ENCODE data around the gene TLCD4. TPM values are rescaled to one million over a fixed set of nuclear protein-coding genes. Genes with fewer than 3 reads are reported as not detected.

Gene TLCD4
- total RNA-seq, 1 experiment from 2014 or later = 1.8 TPM

- H3K4ac ChIP-seq (ENCODE audit: low read depth, low read length) = no peak overlapping the region
- no peak overlapping the region for H3K4me2 ChIP-seq (ENCODE audit: insufficient read depth, insufficient read length, low read length)
- no peak overlapping the region for H3K27ac ChIP-seq (ENCODE audit: insufficient read length, low read depth, low read length)
- Mint-ChIP-seq H3K36me3 (ENCODE audit: insufficient read depth in 1 of 3, low read depth in 3 of 3) (no peaks in the 10 kb centered on the region), H3K27me3 (ENCODE audit: low read depth) (no peaks in the 10 kb centered on the region), H3K27ac (no peak overlapping the region), H3K4me1 (no peaks in the 10 kb centered on the region), H3K9me3 (no peaks in the 10 kb centered on the region), H3K4me3 (no peak overlapping the region)
- no peaks in the 10 kb centered on the region for H3K79me1 ChIP-seq (ENCODE audit: insufficient read depth, low read depth, low read length, poor library complexity, severe bottlenecking)
- no CpG with 5 or more reads among the region's 4 CpGs for WGBS (ENCODE audit: extremely low coverage, insufficient read length, low lambda C conversion rate)
- H3K56ac ChIP-seq (ENCODE audit: insufficient read length, low read depth, low read length) = no peak overlapping the region
- no peak overlapping the region for H2BK12ac ChIP-seq (ENCODE audit: insufficient read length, low read depth, low read length)
- no peak overlapping the region for H2BK20ac ChIP-seq (ENCODE audit: low read depth, low read length, poor library complexity, severe bottlenecking)
- H3K9me3 ChIP-seq (ENCODE audit: control insufficient read depth, low read depth, low read length) = no peaks in the 10 kb centered on the region
- no peak for TF ChIP-seq CTCF (conservative IDR thresholded peaks at IDR 0.05)
- no peak for DNase-seq
- H2AK5ac ChIP-seq (ENCODE audit: insufficient read length, low read length) = no peak overlapping the region
- no peak overlapping the region for H3K14ac ChIP-seq (ENCODE audit: insufficient read depth, low read length)
- no peak overlapping the region for H2BK5ac ChIP-seq (ENCODE audit: insufficient read length, low read length)
- H4K8ac ChIP-seq (replicated peaks; ENCODE audit: insufficient read length, low read depth, low read length) = no peak overlapping the region
- no peak overlapping the region for H4K91ac ChIP-seq (ENCODE audit: insufficient read length, low read depth, low read length)
- no peaks in the 10 kb centered on the region for H3K4me1 ChIP-seq (ENCODE audit: insufficient read depth, low read length)
- H3K27me3 ChIP-seq (ENCODE audit: insufficient read depth, low read length) = no peaks in the 10 kb centered on the region
- H3K9ac ChIP-seq (ENCODE audit: extremely low read depth, insufficient read length, low read length) = no peak overlapping the region
- no peak overlapping the region for H2BK15ac ChIP-seq (ENCODE audit: low read depth, low read length)
- H3K23ac ChIP-seq (ENCODE audit: insufficient read length, low read depth, low read length) = no peak overlapping the region
- H3K23me2 ChIP-seq (ENCODE audit: insufficient read length, low read depth, low read length, poor library complexity, severe bottlenecking) = no peaks in the 10 kb centered on the region
- H4K5ac ChIP-seq (ENCODE audit: insufficient read length, low read depth, low read length) = no peak overlapping the region
- H4K20me1 ChIP-seq (ENCODE audit: control insufficient read depth, insufficient read depth, insufficient read length) = no peaks in the 10 kb centered on the region
- H3K79me2 ChIP-seq (ENCODE audit: insufficient read depth, low read length) = no peaks in the 10 kb centered on the region
- H2BK120ac ChIP-seq (ENCODE audit: low read depth, low read length, poor library complexity, severe bottlenecking) = no peak overlapping the region
- H3K18ac ChIP-seq (ENCODE audit: insufficient read length, low read depth, low read length) = no peak overlapping the region
- H3T11ph ChIP-seq (ENCODE audit: low read length) = no peak overlapping the region
- H2AFZ ChIP-seq (ENCODE audit: low read length) = no peak overlapping the region
These were observed 19.0 kb upstream of the TLCD4 start for GRCh38 chr1:95098196-95098595.

All from H9 (cell line).